Central memory CD8-positive, alpha-beta T cell (primary cell): ENCODE measurements around the gene MYADM.
A peak's percentile ranks its signal among the peaks of the same experiment; 100 is the strongest.
"Not testable (repeated sequence)": the region's sequence is repeated elsewhere in the genome, so short reads cannot be mapped to it uniquely, and the experiment has no call there.

Experiments
- ATAC-seq: fragments of 150-1000 bp; cut with Tn5 transposase; replicated peaks from 2 replicates; pipeline ENCODE4 v1.10.0; 2022; ENCODE audit warnings: mild to moderate bottlenecking, moderate FRiP score, moderate number of reproducible peaks; ENCODE audit not compliant: poor library complexity, severe bottlenecking; ENCODE audit errors: extremely low read depth
- DNase-seq, 2 donors: peaks; one replicate each; pipeline ENCODE4 v3.0.0; 2021; ENCODE audit warnings: low spot score in 2 of 2
- H3K27ac Mint-ChIP-seq: one replicate; pipeline ENCODE4 v1.8.0; 2022; ENCODE audit warnings: low read depth, mild to moderate bottlenecking, moderate library complexity, mixed read lengths
- H3K27me3 Mint-ChIP-seq: one replicate; pipeline ENCODE4 v1.8.0; 2022; ENCODE audit warnings: mixed read lengths
- H3K36me3 Mint-ChIP-seq: one replicate; pipeline ENCODE4 v1.8.0; 2022; ENCODE audit warnings: mild to moderate bottlenecking, moderate library complexity, mixed read lengths; ENCODE audit not compliant: insufficient read depth
- H3K4me1 Mint-ChIP-seq: one replicate; pipeline ENCODE4 v1.8.0; 2022; ENCODE audit warnings: mixed read lengths
- H3K4me3 Mint-ChIP-seq: one replicate; pipeline ENCODE4 v1.8.0; 2022; ENCODE audit warnings: mild to moderate bottlenecking, moderate library complexity, mixed read lengths
- H3K9me3 Mint-ChIP-seq: one replicate; pipeline ENCODE4 v1.8.0; 2022; ENCODE audit warnings: mixed read lengths

MYADM gene

DNA sequence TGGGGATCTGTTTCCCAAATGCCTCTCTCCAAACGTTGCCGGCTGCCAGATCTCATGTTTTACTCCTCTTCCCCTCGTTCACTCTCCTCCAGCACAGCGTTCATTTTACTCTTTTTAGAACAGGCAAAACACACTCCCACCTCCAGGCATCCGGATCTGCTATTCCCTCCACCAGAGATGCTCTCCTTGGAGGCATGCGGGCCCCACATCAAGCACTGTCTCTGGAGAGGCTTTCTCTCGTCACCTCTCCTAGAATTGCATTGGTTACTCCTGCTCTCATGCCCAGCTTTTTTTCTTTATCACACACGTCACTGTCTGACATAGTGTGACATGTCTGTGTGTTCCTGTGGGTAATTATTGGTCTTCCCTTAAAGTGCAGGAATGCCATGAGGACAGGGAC lies 20.1 kb upstream of the MYADM start:
- H3K4me3 Mint-ChIP-seq: no peak overlapping the region
- DNase-seq (no peak), ATAC-seq (no peak)
- no peaks in the 10 kb centered on the region for H3K9me3 Mint-ChIP-seq
- peaks cover 4% of the 10 kb centered on the region for H3K4me1 Mint-ChIP-seq
- H3K27me3 Mint-ChIP-seq: peaks cover 41% of the 10 kb centered on the region
- H3K27ac Mint-ChIP-seq: no peak overlapping the region
- H3K36me3 Mint-ChIP-seq: no peaks in the 10 kb centered on the region

- H3K27ac Mint-ChIP-seq: no peak overlapping the region
- no peak for DNase-seq
Measured at GRCh38 chr19:53849237-53849676, 18.4 kb upstream of the MYADM start.

GRCh38 chr19:53853707-53854106 lies 14.0 kb upstream of the MYADM start:
- Mint-ChIP-seq H3K9me3 (no peaks in the 10 kb centered on the region), H3K27me3 (peaks cover 36% of the 10 kb centered on the region), H3K36me3 (no peaks in the 10 kb centered on the region), H3K27ac (no peak overlapping the region), H3K4me3 (no peak overlapping the region), H3K4me1 (peaks cover 9% of the 10 kb centered on the region)
- DNase-seq (no peak), ATAC-seq (no peak)

More at GRCh38 chr19:53849237-53849676, 18.4 kb upstream of the MYADM start:
- no peak for ATAC-seq
- Mint-ChIP-seq H3K27me3 (peaks cover 45% of the 10 kb centered on the region), H3K36me3 (no peaks in the 10 kb centered on the region), H3K4me1 (peaks cover 9% of the 10 kb centered on the region), H3K9me3 (no peaks in the 10 kb centered on the region), H3K4me3 (no peak overlapping the region)

GRCh38 chr19:53864308-53864836 lies 3.3 kb upstream of the MYADM start:
- ATAC-seq (no peak), DNase-seq (no peak)
- no peaks in the 10 kb centered on the region for H3K27me3 Mint-ChIP-seq
- H3K9me3 Mint-ChIP-seq: no peaks in the 10 kb centered on the region
- peaks cover 30% of the 10 kb centered on the region for H3K4me1 Mint-ChIP-seq
- H3K4me3 Mint-ChIP-seq: no peak overlapping the region
- peaks cover 28% of the 10 kb centered on the region for H3K36me3 Mint-ChIP-seq
- no peak overlapping the region for H3K27ac Mint-ChIP-seq

GRCh38 chr19:53865523-53865917 lies 2.2 kb upstream of the MYADM start:
- Mint-ChIP-seq H3K27me3 (no peaks in the 10 kb centered on the region), H3K4me3 (peak overlapping the region; percentile 94), H3K36me3 (peaks cover 35% of the 10 kb centered on the region), H3K9me3 (no peaks in the 10 kb centered on the region), H3K4me1 (peaks cover 32% of the 10 kb centered on the region), H3K27ac (peak overlapping the region; percentile 100)
- DNase-seq: no peak
- no peak for ATAC-seq

DNA sequence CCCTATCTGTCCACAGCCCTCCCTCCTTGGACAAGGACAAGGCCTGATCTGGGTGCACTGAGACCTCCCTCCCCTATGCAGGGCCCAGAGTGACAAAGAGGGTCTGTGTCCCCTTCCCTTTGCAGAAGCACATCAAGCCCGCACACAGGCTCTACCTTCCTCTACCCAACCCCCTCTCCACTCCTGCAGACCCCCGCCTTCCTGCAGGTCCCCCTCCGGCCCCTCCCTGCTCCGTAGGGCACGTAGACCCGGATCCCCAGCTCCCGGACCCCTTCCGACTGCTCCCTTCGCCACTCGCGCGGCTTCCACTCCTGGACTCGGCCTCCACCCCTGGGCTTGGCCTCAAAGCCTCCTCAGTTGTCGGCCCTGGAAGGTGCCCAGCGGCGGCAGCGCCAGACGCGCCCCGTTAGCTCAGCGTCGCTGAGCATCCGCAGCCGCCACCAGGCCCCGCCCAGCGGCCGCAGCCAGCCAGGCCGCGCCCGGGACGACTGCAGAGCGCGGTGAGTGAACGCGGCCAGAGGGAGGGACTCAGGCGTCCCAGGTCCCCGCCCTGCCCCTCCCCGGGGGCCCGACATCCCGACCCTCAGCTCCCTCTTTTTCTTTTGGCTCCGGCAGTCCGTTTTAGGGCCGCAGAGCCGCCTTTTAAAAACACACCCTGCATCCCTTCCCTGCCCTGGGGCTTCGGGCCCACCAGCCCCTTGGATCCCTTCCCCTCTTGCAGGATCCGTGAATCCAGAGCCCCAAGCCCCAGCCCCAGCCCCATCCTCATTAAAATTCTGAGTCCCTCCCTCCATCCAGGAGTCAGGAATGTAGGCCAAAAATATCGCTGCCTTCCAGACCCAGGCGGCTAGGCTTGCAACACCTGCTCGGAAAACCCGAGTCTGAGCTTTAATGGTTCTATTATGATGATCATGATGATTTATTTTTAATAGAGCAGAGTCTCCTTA lies 1.5 kb upstream of the MYADM start:
- ATAC-seq (peak; percentile 13), DNase-seq (peak; percentile 59 to 74)
- Mint-ChIP-seq H3K27me3 (no peaks in the 10 kb centered on the region), H3K36me3 (peaks cover 42% of the 10 kb centered on the region), H3K27ac (peak overlapping the region; percentile 100), H3K4me3 (peak overlapping the region; percentile 94), H3K9me3 (no peaks in the 10 kb centered on the region), H3K4me1 (peaks cover 38% of the 10 kb centered on the region)

DNA sequence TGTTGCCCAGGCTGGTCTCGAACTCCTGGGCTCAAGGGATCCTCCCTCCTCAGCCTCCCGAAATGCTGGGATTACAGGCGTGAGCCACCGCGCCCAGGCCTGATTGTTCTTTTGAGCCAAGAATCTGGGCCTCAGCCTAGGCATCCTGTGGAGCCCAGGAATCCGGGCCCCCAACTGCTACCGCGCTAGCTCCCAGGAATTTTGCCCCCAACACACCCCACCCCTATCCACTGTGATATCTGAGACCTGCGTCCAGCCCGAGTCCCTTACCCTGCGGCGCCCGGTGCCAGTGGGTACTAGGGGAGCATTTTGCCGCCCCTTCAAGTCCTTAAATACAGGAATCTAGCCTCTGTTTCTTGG lies 838 bp upstream of the MYADM start:
- H3K4me3 Mint-ChIP-seq: peak overlapping the region; percentile 94
- peaks cover 48% of the 10 kb centered on the region for H3K36me3 Mint-ChIP-seq
- ATAC-seq (no peak), DNase-seq (no peak)
- H3K27me3 Mint-ChIP-seq: no peaks in the 10 kb centered on the region
- no peaks in the 10 kb centered on the region for H3K9me3 Mint-ChIP-seq
- H3K27ac Mint-ChIP-seq: peak overlapping the region; percentile 100
- peaks cover 45% of the 10 kb centered on the region for H3K4me1 Mint-ChIP-seq

DNA sequence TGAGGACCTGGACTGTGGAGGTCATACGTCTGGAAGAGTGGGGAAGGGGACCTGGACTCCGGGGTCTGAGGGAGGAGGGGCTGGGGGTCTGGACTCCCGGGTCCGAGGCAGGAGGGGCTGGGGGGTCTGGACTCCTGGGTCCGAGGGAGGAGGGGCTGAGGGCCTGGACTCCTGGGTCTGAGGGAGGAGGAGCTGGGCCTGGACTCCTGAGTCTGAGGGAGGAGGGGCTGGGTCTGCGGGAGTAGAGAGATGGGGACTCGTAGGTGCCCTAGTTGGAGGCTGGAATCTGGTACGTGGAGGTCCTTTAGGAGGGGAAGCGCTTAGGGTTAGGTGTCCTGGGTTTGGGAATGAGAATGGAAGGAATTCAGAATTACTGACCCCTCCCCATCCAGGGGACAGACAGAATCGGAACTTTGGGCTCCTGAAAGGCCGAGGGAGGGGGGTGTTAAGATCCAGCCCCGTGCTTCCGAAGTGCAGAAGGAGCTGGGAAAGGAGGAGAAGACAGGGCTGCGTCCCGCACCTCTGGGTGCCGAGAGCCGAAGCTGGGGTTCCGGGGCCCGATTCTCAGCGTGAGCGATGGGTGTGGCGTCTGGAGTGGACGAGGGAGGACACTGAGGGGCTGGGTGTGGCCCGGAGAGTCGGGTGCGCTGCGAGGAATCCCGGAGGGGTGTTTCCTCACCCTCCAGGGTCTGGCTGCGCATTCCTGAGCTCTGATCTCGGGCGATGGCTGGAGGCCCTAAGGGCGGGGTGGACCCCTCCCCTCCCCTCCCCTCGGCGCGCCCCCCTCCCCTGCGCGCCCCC lies 608 bp downstream of the MYADM start:
- Mint-ChIP-seq H3K4me3 (peak overlapping the region; percentile 94), H3K27me3 (no peaks in the 10 kb centered on the region), H3K4me1 (peaks cover 54% of the 10 kb centered on the region), H3K27ac (peak overlapping the region; percentile 100), H3K9me3 (no peaks in the 10 kb centered on the region), H3K36me3 (peaks cover 61% of the 10 kb centered on the region)
- ATAC-seq: no peak
- DNase-seq: peak in 1 of 2 donors; percentile 55

GRCh38 chr19:53868892-53869804 lies 1.5 kb downstream of the MYADM start:
- H3K36me3 Mint-ChIP-seq: peaks cover 70% of the 10 kb centered on the region
- no peaks in the 10 kb centered on the region for H3K27me3 Mint-ChIP-seq
- H3K9me3 Mint-ChIP-seq: peaks cover 4% of the 10 kb centered on the region
- DNase-seq (peak; percentile 89 to 92), ATAC-seq (peak; percentile 39)
- H3K4me1 Mint-ChIP-seq: peaks cover 63% of the 10 kb centered on the region
- peak overlapping the region; percentile 100 for H3K27ac Mint-ChIP-seq
- H3K4me3 Mint-ChIP-seq: peak overlapping the region; percentile 94

DNA sequence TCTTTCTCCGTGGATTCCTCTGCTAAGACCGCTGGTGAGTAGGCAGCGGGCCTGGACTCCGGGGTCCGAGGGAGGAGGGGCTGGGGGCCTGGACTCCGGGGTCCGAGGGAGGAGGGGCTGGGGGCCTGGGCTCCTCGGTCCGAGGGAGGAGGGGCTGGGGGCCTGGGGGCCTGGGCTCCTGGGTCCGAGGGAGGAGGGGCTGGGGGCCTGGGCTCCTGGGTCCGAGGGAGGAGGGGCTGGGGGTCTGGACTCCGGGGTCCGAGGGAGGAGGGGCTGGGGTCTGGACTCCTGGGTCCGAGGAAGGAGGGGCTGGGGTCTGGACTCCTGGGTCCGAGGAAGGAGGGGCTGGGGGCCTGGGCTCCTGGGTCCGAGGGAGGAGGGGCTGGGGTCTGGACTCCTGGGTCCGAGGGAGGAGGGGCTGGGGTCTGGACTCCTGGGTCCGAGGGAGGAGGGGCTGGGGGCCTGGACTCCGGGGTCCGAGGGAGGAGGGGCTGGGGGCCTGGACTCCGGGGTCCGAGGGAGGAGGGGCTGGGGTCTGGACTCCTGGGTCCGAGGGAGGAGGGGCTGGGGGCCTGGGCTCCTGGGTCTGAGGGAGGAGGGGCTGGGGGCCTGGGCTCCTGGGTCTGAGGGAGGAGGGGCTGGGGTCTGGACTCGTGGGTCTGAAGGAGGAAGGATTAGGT lies 2.3 kb downstream of the MYADM start:
- H3K27ac Mint-ChIP-seq: peak overlapping the region; percentile 100
- not testable (repeated sequence) for DNase-seq, H3K27me3 Mint-ChIP-seq, ATAC-seq
- H3K4me3 Mint-ChIP-seq: peak overlapping the region; percentile 94
- peaks cover 78% of the 10 kb centered on the region for H3K36me3 Mint-ChIP-seq
- H3K4me1 Mint-ChIP-seq: peaks cover 71% of the 10 kb centered on the region
- peaks cover 10% of the 10 kb centered on the region for H3K9me3 Mint-ChIP-seq

DNA sequence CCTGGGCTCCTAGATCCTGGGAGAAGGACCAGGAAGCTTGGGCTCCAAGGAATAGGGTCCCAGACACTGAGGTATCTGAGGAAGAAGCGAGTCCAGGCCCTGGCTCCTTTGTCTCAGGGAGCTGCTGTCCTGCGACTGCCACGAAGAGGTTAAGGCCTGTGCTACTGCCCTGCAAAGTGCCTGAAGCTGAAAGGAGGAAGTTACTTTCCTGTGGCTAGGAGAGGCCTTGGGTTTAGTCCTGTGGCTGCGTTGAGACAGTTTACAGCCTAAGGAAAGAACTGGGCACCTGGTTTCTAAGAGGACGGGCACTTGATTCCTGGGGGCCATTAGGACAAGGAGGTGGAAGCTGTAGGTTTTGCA lies 2.8 kb downstream of the MYADM start:
- Mint-ChIP-seq H3K9me3 (peaks cover 10% of the 10 kb centered on the region), H3K4me3 (peak overlapping the region; percentile 66), H3K27me3 (no peaks in the 10 kb centered on the region), H3K27ac (peak overlapping the region; percentile 100), H3K4me1 (peaks cover 72% of the 10 kb centered on the region), H3K36me3 (peaks cover 83% of the 10 kb centered on the region)
- ATAC-seq (no peak), DNase-seq (peak in 1 of 2 donors; percentile 21)
